Esophagus muscularis mucosa (tissue), 4 donors: Measurements from ENCODE around the gene PRPF40B. TPM values are rescaled to one million over a fixed set of nuclear protein-coding genes. Genes with fewer than 3 reads are reported as not detected.

Source experiments
- DNase-seq: peaks from one replicate; pipeline ENCODE4 v3.0.0-alpha.2; 2017; ENCODE audit errors: extremely low spot score
- H3K27ac ChIP-seq, 4 donors: fragments of 200-600 bp; sonication (generic); replicated peaks in 1 of 4; 1 replicate in 3 of 4; 2 replicates in 1 of 4; pipeline ENCODE4 v1.5.1; 2016 to 2019; ENCODE audit warnings: mild to moderate bottlenecking in 1 of 4
- H3K27me3 ChIP-seq, 4 donors: fragments of 200-600 bp; sonication (generic); one replicate each; pipeline versions ENCODE4 v1.5.1 to v1.6.0; 2016 to 2019
- H3K36me3 ChIP-seq, 4 donors: fragments of 200-600 bp; sonication (generic); one replicate each; pipeline ENCODE4 v1.5.1; 2016 to 2019
- H3K4me1 ChIP-seq, 4 donors: fragments of 200-600 bp; sonication (generic); one replicate each; pipeline ENCODE4 v1.5.1; 2016 to 2019
- H3K4me3 ChIP-seq, 4 donors: fragments of 200-600 bp; sonication (generic); 1 replicate in 2 of 4; 2 replicates in 2 of 4; pipeline ENCODE4 v1.5.1; 2016 to 2019; ENCODE audit warnings: mild to moderate bottlenecking in 4 of 4, moderate library complexity in 1 of 4
- H3K9me3 ChIP-seq, 4 donors: fragments of 200-600 bp; sonication (generic); 1 replicate in 3 of 4; 2 replicates in 1 of 4; pipeline ENCODE4 v1.5.1; 2016 to 2019
- EP300 ChIP-seq: sonication (generic); formaldehyde crosslinking; IDR thresholded peaks from one replicate; pipeline ENCODE4 v1.6.1; 2017; ENCODE audit warnings: antibody characterized with exemption
- POLR2A ChIP-seq: fragments of 450-650 bp; IDR thresholded peaks from one replicate; pipeline ENCODE4 v1.6.1; 2017; ENCODE audit warnings: antibody characterized with exemption, moderate library complexity, mild to moderate bottlenecking, low read depth
- POLR2AphosphoS5 ChIP-seq, 2 donors: sonication (generic); formaldehyde crosslinking; IDR thresholded peaks; one replicate each; pipeline ENCODE4 v1.6.1; 2017; ENCODE audit warnings: antibody characterized with exemption in 2 of 2
- WGBS: methylation state at CpG from one replicate; pipeline ENCODE4 v1.1.5; 2018; 5-methylcytosine and 5-hydroxymethylcytosine counted together
- intact Hi-C: fragments of 100-400 bp; cut with DNase I; formaldehyde crosslinking; loops from one replicate; pipeline ENCODE4 v1.15.1; 2023
- total RNA-seq, 4 donors: library from RNA; depleted of rRNA; stranded (reverse); fragments of >200 nt; gene quantifications; one replicate each; pipeline versions ENCODE4 v1.1.0 to v1.2.1, GENCODE V29; 2016
- TF ChIP-seq, protein P1 (sequence below), 3 experiments: fragments of 200-600 bp in 2 of 3; fragments of 450-650 bp in 1 of 3; sonication (generic) in 2 of 3; IDR thresholded peaks; one replicate each; pipeline ENCODE4 v1.5.1; 2017 to 2019; ENCODE audit warnings: antibody characterized with exemption in 3 of 3, mild to moderate bottlenecking in 2 of 3, moderate library complexity in 1 of 3

PRPF40B gene
- total RNA-seq, 4 donors from 2014 or later = 9.6 to 19.0 (median 13.9) TPM

- no peak for DNase-seq
- Histone ChIP-seq H3K27me3 (no peaks in the 10 kb centered on the region), H3K27ac (no peak overlapping the region), H3K36me3 (peaks cover 0 to 6% (median 3%) of the 10 kb centered on the region in 4 donors), H3K4me1 (peaks cover 51 to 71% (median 63%) of the 10 kb centered on the region in 4 donors), H3K4me3 (no peak overlapping the region), H3K9me3 (no peaks in the 10 kb centered on the region)
- intact Hi-C loops = no loop called here
- no peak for TF ChIP-seq POLR2A
- TF ChIP-seq POLR2AphosphoS5 (IDR thresholded peaks at IDR 0.05) = no peak
- TF ChIP-seq, protein P1, sequence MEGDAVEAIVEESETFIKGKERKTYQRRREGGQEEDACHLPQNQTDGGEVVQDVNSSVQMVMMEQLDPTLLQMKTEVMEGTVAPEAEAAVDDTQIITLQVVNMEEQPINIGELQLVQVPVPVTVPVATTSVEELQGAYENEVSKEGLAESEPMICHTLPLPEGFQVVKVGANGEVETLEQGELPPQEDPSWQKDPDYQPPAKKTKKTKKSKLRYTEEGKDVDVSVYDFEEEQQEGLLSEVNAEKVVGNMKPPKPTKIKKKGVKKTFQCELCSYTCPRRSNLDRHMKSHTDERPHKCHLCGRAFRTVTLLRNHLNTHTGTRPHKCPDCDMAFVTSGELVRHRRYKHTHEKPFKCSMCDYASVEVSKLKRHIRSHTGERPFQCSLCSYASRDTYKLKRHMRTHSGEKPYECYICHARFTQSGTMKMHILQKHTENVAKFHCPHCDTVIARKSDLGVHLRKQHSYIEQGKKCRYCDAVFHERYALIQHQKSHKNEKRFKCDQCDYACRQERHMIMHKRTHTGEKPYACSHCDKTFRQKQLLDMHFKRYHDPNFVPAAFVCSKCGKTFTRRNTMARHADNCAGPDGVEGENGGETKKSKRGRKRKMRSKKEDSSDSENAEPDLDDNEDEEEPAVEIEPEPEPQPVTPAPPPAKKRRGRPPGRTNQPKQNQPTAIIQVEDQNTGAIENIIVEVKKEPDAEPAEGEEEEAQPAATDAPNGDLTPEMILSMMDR (IDR thresholded peaks at IDR 0.05) = no peak
- no peak for TF ChIP-seq EP300
- 95% methylated on average over 4 of the region's 4 CpGs for WGBS
Measured at GRCh38 chr12:49666176-49666575, 42.8 kb downstream of the PRPF40B start.

GRCh38 chr12:49667325-49668090 lies 44.1 kb downstream of the PRPF40B start:
- H3K27ac ChIP-seq = no peak overlapping the region
- intact Hi-C loops = no loop called here
- no peak for TF ChIP-seq POLR2AphosphoS5 (IDR thresholded peaks at IDR 0.05)
- no peak for TF ChIP-seq POLR2A
- TF ChIP-seq, protein P1 (IDR thresholded peaks at IDR 0.05) = no peak
- TF ChIP-seq EP300 = no peak
- peaks cover 0 to 6% (median 1%) of the 10 kb centered on the region in 4 donors for H3K36me3 ChIP-seq
- H3K9me3 ChIP-seq = no peaks in the 10 kb centered on the region
- peaks cover 57 to 71% (median 63%) of the 10 kb centered on the region in 4 donors for H3K4me1 ChIP-seq
- no peaks in the 10 kb centered on the region for H3K27me3 ChIP-seq
- no peak for DNase-seq
- no peak overlapping the region for H3K4me3 ChIP-seq
- 92% methylated on average over 2 of the region's 2 CpGs for WGBS

GRCh38 chr12:49669796-49670195 lies 46.4 kb downstream of the PRPF40B start:
- Histone ChIP-seq H3K36me3 (peaks cover 0 to 6% (median 1%) of the 10 kb centered on the region in 4 donors), H3K4me1 (peaks cover 58 to 69% (median 63%) of the 10 kb centered on the region in 4 donors), H3K27ac (peak overlapping the region in 1 of 4 donors; percentile 93), H3K4me3 (no peak overlapping the region), H3K9me3 (no peaks in the 10 kb centered on the region), H3K27me3 (no peaks in the 10 kb centered on the region)
- intact Hi-C loops = no loop called here
- TF ChIP-seq POLR2A (no peak), EP300 (no peak), POLR2AphosphoS5 (IDR thresholded peaks at IDR 0.05) (no peak)
- TF ChIP-seq, protein P1 (IDR thresholded peaks at IDR 0.05) = no peak
- 95% methylated on average over 4 of the region's 4 CpGs for WGBS
- no peak for DNase-seq

GRCh38 chr12:49671031-49671765 lies 47.8 kb downstream of the PRPF40B start:
- Histone ChIP-seq H3K36me3 (no peaks in the 10 kb centered on the region), H3K9me3 (no peaks in the 10 kb centered on the region), H3K4me1 (peaks cover 55 to 69% (median 61%) of the 10 kb centered on the region in 4 donors), H3K27ac (peak overlapping the region; percentile 85 to 93 (median 88)), H3K4me3 (no peak overlapping the region), H3K27me3 (no peaks in the 10 kb centered on the region)
- no peak for DNase-seq
- intact Hi-C loops = no loop called here
- TF ChIP-seq EP300 (no peak), POLR2AphosphoS5 (IDR thresholded peaks at IDR 0.05) (peak; percentile 8)
- 75% methylated on average over 5 of the region's 5 CpGs for WGBS
